ENCODE results near the gene ANKRD33B.

- TF ChIP-seq POLR2AphosphoS5 (IDR thresholded peaks at IDR 0.05) (no peak), POLR2A (IDR thresholded peaks at IDR 0.05) (no peak), EP300 (IDR thresholded peaks at IDR 0.05) (no peak)
- TF ChIP-seq, protein P1, sequence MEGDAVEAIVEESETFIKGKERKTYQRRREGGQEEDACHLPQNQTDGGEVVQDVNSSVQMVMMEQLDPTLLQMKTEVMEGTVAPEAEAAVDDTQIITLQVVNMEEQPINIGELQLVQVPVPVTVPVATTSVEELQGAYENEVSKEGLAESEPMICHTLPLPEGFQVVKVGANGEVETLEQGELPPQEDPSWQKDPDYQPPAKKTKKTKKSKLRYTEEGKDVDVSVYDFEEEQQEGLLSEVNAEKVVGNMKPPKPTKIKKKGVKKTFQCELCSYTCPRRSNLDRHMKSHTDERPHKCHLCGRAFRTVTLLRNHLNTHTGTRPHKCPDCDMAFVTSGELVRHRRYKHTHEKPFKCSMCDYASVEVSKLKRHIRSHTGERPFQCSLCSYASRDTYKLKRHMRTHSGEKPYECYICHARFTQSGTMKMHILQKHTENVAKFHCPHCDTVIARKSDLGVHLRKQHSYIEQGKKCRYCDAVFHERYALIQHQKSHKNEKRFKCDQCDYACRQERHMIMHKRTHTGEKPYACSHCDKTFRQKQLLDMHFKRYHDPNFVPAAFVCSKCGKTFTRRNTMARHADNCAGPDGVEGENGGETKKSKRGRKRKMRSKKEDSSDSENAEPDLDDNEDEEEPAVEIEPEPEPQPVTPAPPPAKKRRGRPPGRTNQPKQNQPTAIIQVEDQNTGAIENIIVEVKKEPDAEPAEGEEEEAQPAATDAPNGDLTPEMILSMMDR (IDR thresholded peaks at IDR 0.05): no peak
These were observed 70.7 kb downstream of the ANKRD33B start for GRCh38 chr5:10634562-10634961.
